Suprapubic skin (tissue), 4 donors: ENCODE results near the gene C5AR2.

Experiments used
- EP300 ChIP-seq: sonication (generic); formaldehyde crosslinking; IDR thresholded peaks from one replicate; pipeline ENCODE4 v1.6.1; 2017; ENCODE audit warnings: antibody characterized with exemption
- POLR2A ChIP-seq, 2 donors: fragments of 450-650 bp; IDR thresholded peaks; one replicate each; pipeline ENCODE4 v1.6.1; 2017; ENCODE audit warnings: antibody characterized with exemption in 2 of 2, mild to moderate bottlenecking in 2 of 2, moderate library complexity in 2 of 2
- POLR2AphosphoS5 ChIP-seq, 3 donors: sonication (generic); formaldehyde crosslinking; IDR thresholded peaks; one replicate each; pipeline ENCODE4 v1.6.1; 2017; ENCODE audit warnings: antibody characterized with exemption in 3 of 3
- TF ChIP-seq, protein P1 (sequence below), 2 donors: fragments of 200-600 bp in 1 of 2; fragments of 450-650 bp in 1 of 2; sonication (generic) in 1 of 2; IDR thresholded peaks; one replicate each; pipeline ENCODE4 v1.5.1; 2016 to 2019; ENCODE audit warnings: antibody characterized with exemption in 2 of 2, mild to moderate bottlenecking in 1 of 2, moderate library complexity in 1 of 2

DNA sequence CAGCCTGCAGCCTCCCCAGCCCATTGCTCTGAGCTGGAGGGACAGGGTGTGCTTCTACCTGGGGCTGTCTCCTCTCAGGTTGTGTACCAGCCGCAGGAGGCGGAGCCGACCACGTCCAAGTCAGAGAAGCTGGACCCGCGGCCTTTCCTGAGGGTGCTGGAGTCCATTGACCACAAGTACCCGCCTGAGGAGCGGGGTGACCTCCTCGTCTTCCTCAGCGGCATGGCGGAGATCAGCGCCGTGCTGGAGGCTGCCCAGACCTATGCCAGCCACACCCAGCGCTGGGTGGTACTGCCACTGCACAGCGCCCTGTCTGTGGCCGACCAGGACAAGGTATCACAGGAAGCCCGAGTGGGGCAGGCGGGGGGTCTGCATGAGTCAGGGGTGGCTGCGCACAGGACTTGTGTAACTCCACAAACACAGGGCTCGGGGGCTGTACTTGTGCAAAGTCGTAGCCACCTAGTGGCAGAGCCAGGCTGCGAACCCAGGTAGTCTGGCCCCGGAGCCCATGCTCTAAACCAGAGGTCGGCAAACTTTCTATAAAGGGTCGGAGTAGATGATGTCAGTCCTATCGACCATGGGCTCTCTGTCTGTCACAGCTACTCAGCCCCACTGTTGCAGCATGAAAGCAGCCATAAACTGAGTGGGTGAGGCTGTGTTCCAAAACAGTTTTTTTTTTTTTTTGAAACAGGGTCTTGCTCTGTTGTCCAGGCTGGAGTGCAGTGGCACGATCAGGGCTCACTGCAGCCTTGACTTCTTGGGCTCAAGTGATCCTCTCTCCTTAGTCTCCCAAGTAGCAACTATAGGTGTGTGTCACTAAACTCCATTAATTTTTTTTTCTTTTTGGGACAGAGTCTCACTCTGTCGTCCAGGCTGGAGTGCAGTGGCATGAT is 26.1 kb downstream of the C5AR2 start:
- no peak for TF ChIP-seq POLR2A (IDR thresholded peaks at IDR 0.05)
- TF ChIP-seq POLR2AphosphoS5 (IDR thresholded peaks at IDR 0.05): no peak
- TF ChIP-seq, protein P1, sequence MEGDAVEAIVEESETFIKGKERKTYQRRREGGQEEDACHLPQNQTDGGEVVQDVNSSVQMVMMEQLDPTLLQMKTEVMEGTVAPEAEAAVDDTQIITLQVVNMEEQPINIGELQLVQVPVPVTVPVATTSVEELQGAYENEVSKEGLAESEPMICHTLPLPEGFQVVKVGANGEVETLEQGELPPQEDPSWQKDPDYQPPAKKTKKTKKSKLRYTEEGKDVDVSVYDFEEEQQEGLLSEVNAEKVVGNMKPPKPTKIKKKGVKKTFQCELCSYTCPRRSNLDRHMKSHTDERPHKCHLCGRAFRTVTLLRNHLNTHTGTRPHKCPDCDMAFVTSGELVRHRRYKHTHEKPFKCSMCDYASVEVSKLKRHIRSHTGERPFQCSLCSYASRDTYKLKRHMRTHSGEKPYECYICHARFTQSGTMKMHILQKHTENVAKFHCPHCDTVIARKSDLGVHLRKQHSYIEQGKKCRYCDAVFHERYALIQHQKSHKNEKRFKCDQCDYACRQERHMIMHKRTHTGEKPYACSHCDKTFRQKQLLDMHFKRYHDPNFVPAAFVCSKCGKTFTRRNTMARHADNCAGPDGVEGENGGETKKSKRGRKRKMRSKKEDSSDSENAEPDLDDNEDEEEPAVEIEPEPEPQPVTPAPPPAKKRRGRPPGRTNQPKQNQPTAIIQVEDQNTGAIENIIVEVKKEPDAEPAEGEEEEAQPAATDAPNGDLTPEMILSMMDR (IDR thresholded peaks at IDR 0.05): no peak
- TF ChIP-seq EP300: no peak
